Activated B cell treated with CpG ODN at 0.5 μM for 24 hours (primary cell): Measurements from ENCODE around the gene HMGB4. TPM values are rescaled to one million over a fixed set of nuclear protein-coding genes. Genes with fewer than 3 reads are reported as not detected.

Experiments used
- ATAC-seq: fragments of 200-7000 bp; cut with Tn5 transposase; one replicate; pipeline ENCODE4 v1.10.0; 2021; ENCODE audit warnings: low read depth, mild to moderate bottlenecking, moderate library complexity
- CTCF ChIA-PET: fragments of 350-600 bp; sonication (Branson Sonifier 250); formaldehyde crosslinking; loops from one replicate; lab custom pipeline; 2021; ENCODE audit warnings: antibody characterized with exemption; lab: Charles Lee
- POLR2A ChIA-PET: fragments of 350-600 bp; sonication (Branson Sonifier 250); formaldehyde crosslinking; loops from one replicate; lab custom pipeline; 2021; ENCODE audit warnings: antibody characterized with exemption; lab: Charles Lee
- DNase-seq: peaks from one replicate; pipeline ENCODE4 v3.0.0; 2022
- H3K27ac Mint-ChIP-seq: one replicate; pipeline ENCODE4 v1.8.0; 2020; ENCODE audit warnings: mixed read lengths
- H3K27me3 Mint-ChIP-seq: one replicate; pipeline ENCODE4 v1.8.0; 2021; ENCODE audit warnings: mixed read lengths
- H3K36me3 Mint-ChIP-seq: one replicate; pipeline ENCODE4 v1.8.0; 2021; ENCODE audit warnings: low read depth, mixed read lengths
- H3K4me1 Mint-ChIP-seq: one replicate; pipeline ENCODE4 v1.8.0; 2021; ENCODE audit warnings: mixed read lengths
- H3K4me3 Mint-ChIP-seq: one replicate; pipeline ENCODE4 v1.8.0; 2020; ENCODE audit warnings: mild to moderate bottlenecking, mixed read lengths
- H3K9me3 Mint-ChIP-seq: one replicate; pipeline ENCODE4 v1.8.0; 2020; ENCODE audit warnings: mixed read lengths
- intact Hi-C: fragments of 100-400 bp; cut with micrococcal nuclease; formaldehyde crosslinking; loops from one replicate; pipeline ENCODE4 v1.15.1; 2024
- total RNA-seq: library from RNA; stranded (reverse); gene quantifications from 2 replicates; pipeline ENCODE4 v1.2.3, GENCODE V29; 2022
- TF ChIP-seq, protein P1 (sequence below): fragments of 200-600 bp; IDR thresholded peaks from one replicate; pipeline ENCODE4 v1.8.0; 2022; ENCODE audit warnings: antibody characterized with exemption, mild to moderate bottlenecking

HMGB4 gene
- total RNA-seq, 1 donor from 2014 or later, result not detected

DNA sequence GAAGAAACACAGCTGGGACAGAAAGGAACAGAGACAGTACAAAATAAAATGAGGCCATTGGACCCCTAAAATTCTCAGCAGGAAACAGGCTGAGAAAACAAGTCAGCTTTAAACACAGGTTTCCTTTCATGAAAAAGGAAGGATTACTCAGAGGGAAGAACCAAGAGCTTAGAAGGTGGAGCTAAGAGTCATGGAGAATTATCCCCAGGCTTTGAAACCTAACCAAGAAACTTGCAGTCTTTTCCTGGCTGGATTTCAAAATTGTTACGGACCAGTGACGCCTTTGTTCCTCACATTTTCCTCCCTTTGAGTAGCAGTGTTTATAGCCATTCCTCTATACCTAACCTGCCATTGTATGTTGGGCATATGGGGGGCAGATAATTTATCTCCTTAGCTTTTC, 8.8 kb downstream of the HMGB4 start:
- H3K4me3 Mint-ChIP-seq, result no peak overlapping the region
- no peaks in the 10 kb centered on the region for H3K4me1 Mint-ChIP-seq
- DNase-seq (no peak), ATAC-seq (no peak)
- no peak overlapping the region for H3K27ac Mint-ChIP-seq
- ChIA-PET CTCF (no interaction called here), POLR2A (no interaction called here)
- TF ChIP-seq, protein P1, sequence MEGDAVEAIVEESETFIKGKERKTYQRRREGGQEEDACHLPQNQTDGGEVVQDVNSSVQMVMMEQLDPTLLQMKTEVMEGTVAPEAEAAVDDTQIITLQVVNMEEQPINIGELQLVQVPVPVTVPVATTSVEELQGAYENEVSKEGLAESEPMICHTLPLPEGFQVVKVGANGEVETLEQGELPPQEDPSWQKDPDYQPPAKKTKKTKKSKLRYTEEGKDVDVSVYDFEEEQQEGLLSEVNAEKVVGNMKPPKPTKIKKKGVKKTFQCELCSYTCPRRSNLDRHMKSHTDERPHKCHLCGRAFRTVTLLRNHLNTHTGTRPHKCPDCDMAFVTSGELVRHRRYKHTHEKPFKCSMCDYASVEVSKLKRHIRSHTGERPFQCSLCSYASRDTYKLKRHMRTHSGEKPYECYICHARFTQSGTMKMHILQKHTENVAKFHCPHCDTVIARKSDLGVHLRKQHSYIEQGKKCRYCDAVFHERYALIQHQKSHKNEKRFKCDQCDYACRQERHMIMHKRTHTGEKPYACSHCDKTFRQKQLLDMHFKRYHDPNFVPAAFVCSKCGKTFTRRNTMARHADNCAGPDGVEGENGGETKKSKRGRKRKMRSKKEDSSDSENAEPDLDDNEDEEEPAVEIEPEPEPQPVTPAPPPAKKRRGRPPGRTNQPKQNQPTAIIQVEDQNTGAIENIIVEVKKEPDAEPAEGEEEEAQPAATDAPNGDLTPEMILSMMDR, result no peak
- H3K9me3 Mint-ChIP-seq, result no peaks in the 10 kb centered on the region
- intact Hi-C loops, result no loop called here
- no peaks in the 10 kb centered on the region for H3K27me3 Mint-ChIP-seq
- no peaks in the 10 kb centered on the region for H3K36me3 Mint-ChIP-seq

DNA sequence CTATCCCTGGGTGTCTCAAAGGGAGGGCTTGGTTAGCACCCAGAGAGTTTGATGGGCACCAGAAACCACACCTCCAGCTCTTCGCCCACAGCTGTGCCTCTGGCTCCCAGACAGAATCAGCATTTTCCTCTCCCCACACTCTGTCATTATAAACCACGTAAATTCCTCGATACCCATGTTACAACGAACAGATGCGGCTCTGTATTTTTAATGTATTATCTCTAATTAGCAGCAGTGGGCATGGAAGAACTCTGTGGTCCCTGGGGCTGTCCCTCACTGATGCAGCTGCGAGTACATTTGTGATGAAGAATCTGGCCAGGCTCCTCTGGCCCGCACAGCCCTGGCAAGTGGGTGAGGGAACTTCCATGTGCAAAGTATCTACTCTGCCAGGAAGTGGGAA, 10.8 kb downstream of the HMGB4 start:
- intact Hi-C loops, result no loop called here
- Mint-ChIP-seq H3K9me3 (no peaks in the 10 kb centered on the region), H3K27me3 (no peaks in the 10 kb centered on the region), H3K36me3 (no peaks in the 10 kb centered on the region), H3K4me1 (no peaks in the 10 kb centered on the region), H3K27ac (no peak overlapping the region), H3K4me3 (no peak overlapping the region)
- ChIA-PET POLR2A (no interaction called here), CTCF (no interaction called here)
- ATAC-seq (no peak), DNase-seq (no peak)
- TF ChIP-seq, protein P1, result no peak

DNA sequence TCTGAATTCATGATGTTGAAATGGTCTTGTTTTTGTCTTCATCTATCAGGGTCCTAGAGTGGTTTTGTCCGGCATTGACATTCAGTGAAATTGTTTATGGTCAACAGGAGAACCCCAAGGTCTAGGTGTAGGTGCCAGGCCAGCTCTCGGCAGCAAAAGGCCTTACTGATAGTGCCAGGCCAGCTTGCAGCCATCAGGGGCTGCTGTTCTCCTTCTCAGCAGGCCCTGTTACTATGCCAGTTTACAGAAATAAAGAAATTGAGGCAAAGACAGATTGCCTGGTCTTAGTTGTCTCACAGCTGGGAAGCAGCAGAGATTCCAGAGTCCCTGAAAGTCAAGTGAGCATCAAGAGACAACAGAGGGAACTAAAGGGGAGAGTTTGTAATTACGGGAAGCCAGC, 12.0 kb downstream of the HMGB4 start:
- intact Hi-C loops, result no loop called here

DNA sequence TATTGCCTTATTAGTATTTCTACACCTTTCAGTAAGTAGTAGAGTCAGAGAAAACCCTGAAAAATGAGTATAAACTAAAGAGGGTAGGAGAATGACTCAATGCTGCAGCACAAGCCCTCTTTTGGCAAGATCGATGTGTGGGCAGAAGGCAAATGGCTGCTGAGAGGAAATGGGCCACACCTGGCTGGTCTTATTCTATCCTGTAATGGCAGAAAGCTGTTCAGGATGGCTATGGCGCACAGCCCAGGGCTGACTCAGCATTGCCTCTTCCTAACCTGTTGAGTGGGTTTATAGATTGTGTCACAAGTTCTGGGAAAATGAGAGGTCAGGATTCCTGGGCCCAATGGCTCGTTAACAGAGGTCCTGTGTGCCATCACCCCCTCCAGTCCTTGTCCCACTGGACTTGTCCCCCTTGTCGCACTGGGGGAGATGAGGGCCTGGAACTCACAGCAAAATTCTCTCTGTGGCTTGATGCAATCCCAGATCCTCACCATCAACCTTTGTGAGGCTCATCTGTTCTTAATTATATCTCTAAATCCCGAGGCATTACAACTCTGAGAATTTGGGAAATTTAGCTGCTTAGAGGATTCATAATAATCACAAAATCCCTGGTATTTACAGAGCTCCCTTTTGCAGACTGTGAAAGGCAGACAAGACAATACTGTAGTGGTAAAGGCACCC, 13.2 kb downstream of the HMGB4 start:
- POLR2A ChIA-PET, result no interaction called here
- H3K36me3 Mint-ChIP-seq, result no peaks in the 10 kb centered on the region
- no peak for DNase-seq

More for the DNA sequence above, 12.0 kb downstream of the HMGB4 start:
- H3K4me3 Mint-ChIP-seq, result no peak overlapping the region
- H3K36me3 Mint-ChIP-seq, result no peaks in the 10 kb centered on the region
- no peaks in the 10 kb centered on the region for H3K4me1 Mint-ChIP-seq
- TF ChIP-seq, protein P1, result no peak
- H3K9me3 Mint-ChIP-seq, result no peaks in the 10 kb centered on the region
- H3K27ac Mint-ChIP-seq, result no peak overlapping the region
- CTCF ChIA-PET, result no interaction called here
- POLR2A ChIA-PET, result no interaction called here
- no peak for DNase-seq
- H3K27me3 Mint-ChIP-seq, result no peaks in the 10 kb centered on the region
- ATAC-seq, result no peak

DNA sequence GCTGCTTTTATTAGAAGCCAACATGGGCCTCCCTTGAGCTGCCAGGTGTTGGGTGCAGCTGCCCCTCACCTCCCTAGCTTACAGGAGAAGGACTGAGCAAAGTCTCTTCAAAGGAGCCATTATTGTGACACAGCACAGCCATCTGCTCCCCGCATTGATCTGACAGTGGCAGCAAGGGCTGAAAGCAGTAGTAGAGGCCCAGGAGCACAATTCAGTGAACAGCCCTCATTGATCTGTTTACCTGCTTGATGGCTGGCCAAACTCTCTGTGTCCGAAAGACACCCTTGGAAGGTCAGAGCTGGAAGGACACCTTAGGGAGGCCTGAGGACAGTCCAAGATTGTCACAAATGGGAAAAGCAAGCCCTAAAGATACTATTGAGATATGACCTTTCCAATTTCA, 14.5 kb downstream of the HMGB4 start:
- no peak for ATAC-seq
- TF ChIP-seq, protein P1, result no peak
- H3K4me1 Mint-ChIP-seq, result no peaks in the 10 kb centered on the region
- H3K27ac Mint-ChIP-seq, result no peak overlapping the region
- intact Hi-C loops, result no loop called here
- CTCF ChIA-PET, result no interaction called here
- no peaks in the 10 kb centered on the region for H3K27me3 Mint-ChIP-seq
- no peak for DNase-seq
- H3K4me3 Mint-ChIP-seq, result no peak overlapping the region
- H3K36me3 Mint-ChIP-seq, result no peaks in the 10 kb centered on the region
- H3K9me3 Mint-ChIP-seq, result no peaks in the 10 kb centered on the region
- POLR2A ChIA-PET, result no interaction called here

More for the DNA sequence above, 13.2 kb downstream of the HMGB4 start:
- Mint-ChIP-seq H3K27ac (no peak overlapping the region), H3K4me3 (no peak overlapping the region), H3K9me3 (no peaks in the 10 kb centered on the region), H3K4me1 (no peaks in the 10 kb centered on the region), H3K27me3 (no peaks in the 10 kb centered on the region)
- intact Hi-C loops, result no loop called here
- ATAC-seq, result no peak
- TF ChIP-seq, protein P1, result no peak
- CTCF ChIA-PET, result no interaction called here
